ENCODE data around the gene TMEM235. TPM values are rescaled to one million over a fixed set of nuclear protein-coding genes. Genes with fewer than 3 reads are reported as not detected.

Gene TMEM235
- polyA plus RNA-seq, 1 experiment: not detected

DNA sequence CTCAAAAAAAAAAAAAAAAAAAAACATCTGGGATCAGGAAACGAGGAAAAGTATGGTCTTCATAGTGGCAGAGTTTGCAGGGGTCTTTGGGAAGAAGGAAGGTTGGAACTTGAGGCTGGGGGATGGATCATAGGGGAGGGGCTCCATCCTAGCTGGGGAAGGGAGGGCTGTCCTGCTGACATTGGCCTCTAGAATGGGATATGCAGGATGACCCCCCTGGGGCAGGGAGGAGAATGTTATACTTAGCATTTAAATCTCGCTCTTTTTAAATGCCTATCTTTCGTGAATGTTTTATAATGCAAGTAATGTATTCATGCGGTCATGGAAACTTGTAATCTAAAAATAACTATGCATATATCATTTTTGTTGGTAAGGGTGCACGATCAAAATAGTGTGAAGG, 33.2 kb downstream of the TMEM235 start:
- Histone ChIP-seq H3K27me3 (ENCODE audit: control insufficient read depth, insufficient read depth, low read length) (peaks cover 12% of the 10 kb centered on the region), H3K27ac (ENCODE audit: low read depth, low read length) (no peak overlapping the region), H3K9me3 (ENCODE audit: control insufficient read depth, insufficient read depth, low read length) (no peaks in the 10 kb centered on the region), H3K4me3 (ENCODE audit: low read depth, low read length) (no peak overlapping the region)
- DNase-seq (ENCODE audit: low read depth, low spot score): no peak
- ChIA-PET POLR2A (no interaction called here), CTCF (no interaction called here)
- TF ChIP-seq CTCF (IDR thresholded peaks at IDR 0.05; ENCODE audit: low read depth, low read length): no peak

GRCh38 chr17:78265121-78265520, 33.7 kb downstream of the TMEM235 start:
- Histone ChIP-seq H3K9me3 (ENCODE audit: control insufficient read depth, insufficient read depth, low read length) (no peaks in the 10 kb centered on the region), H3K27ac (ENCODE audit: low read depth, low read length) (no peak overlapping the region), H3K4me3 (ENCODE audit: low read depth, low read length) (no peak overlapping the region), H3K27me3 (ENCODE audit: control insufficient read depth, insufficient read depth, low read length) (peaks cover 17% of the 10 kb centered on the region)
- ChIA-PET POLR2A (no interaction called here), CTCF (no interaction called here)
- TF ChIP-seq CTCF (IDR thresholded peaks at IDR 0.05; ENCODE audit: low read depth, low read length): no peak
- DNase-seq (ENCODE audit: low read depth, low spot score): no peak

- DNase-seq (ENCODE audit: low read depth, low spot score): no peak
- no peak for TF ChIP-seq CTCF (IDR thresholded peaks at IDR 0.05; ENCODE audit: low read depth, low read length)
- Histone ChIP-seq H3K4me3 (ENCODE audit: low read depth, low read length) (no peak overlapping the region), H3K9me3 (ENCODE audit: control insufficient read depth, insufficient read depth, low read length) (no peaks in the 10 kb centered on the region), H3K27me3 (ENCODE audit: control insufficient read depth, insufficient read depth, low read length) (peaks cover 20% of the 10 kb centered on the region), H3K27ac (ENCODE audit: low read depth, low read length) (no peak overlapping the region)
- ChIA-PET POLR2A (no interaction called here), CTCF (interaction anchor here (1.2 kb wide), 1 partner anchor 16 kb away, joined by 3 read pairs; no protein-coding TSS in a partner anchor)
These were observed 34.8 kb downstream of the TMEM235 start for GRCh38 chr17:78266231-78266631.

GRCh38 chr17:78266771-78267170, 35.3 kb downstream of the TMEM235 start:
- DNase-seq (ENCODE audit: low read depth, low spot score): no peak
- TF ChIP-seq CTCF (IDR thresholded peaks at IDR 0.05; ENCODE audit: low read depth, low read length): no peak
- CTCF ChIA-PET: interaction anchor here (1.2 kb wide), 1 partner anchor 17 kb away, joined by 3 read pairs; no protein-coding TSS in a partner anchor
- Histone ChIP-seq H3K27ac (ENCODE audit: low read depth, low read length) (no peak overlapping the region), H3K27me3 (ENCODE audit: control insufficient read depth, insufficient read depth, low read length) (peaks cover 25% of the 10 kb centered on the region), H3K9me3 (ENCODE audit: control insufficient read depth, insufficient read depth, low read length) (no peaks in the 10 kb centered on the region), H3K4me3 (ENCODE audit: low read depth, low read length) (no peak overlapping the region)
- POLR2A ChIA-PET: no interaction called here

DNA sequence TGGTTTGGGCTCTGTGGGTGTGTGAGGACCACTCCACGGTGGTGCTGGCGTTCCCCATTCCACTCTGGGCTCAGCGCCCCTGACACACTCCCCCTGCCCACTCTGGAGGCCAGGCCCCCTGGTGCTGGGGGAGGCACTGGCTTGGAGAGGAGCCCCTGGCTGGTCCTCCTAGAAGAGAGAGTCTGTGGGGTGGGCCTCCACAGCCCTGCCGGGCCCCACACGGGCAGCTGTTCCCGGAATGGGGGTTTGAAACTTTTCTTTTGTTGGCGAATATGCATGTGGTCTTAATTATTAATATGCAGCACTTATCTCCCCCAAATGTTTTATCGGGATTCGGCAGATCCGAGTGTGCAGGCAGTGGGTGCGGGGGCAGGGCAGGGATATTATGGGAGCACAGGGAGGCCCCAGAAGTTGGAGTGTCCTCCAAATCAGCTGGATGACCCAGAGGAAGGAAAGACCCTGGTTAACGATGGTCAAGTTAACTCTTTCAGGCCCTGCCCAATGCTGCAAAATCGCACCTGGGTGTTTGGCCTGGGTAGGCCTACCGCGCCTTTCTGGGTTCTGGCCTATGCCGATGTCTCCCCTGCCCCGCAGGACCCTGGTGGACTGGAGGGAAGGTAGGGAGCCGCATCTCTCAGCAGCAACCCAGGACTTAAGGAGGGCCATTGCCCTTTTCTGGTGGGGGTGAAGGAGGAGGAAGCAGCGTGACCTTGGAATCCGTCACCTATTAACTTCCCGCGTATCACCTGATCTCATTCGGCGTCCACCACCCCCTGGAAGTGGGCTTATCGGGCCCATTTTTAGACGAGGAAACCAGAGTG, 36.0 kb downstream of the TMEM235 start:
- no peak for DNase-seq (ENCODE audit: low read depth, low spot score)
- Histone ChIP-seq H3K27me3 (ENCODE audit: control insufficient read depth, insufficient read depth, low read length) (peaks cover 31% of the 10 kb centered on the region), H3K4me3 (ENCODE audit: low read depth, low read length) (no peak overlapping the region), H3K27ac (ENCODE audit: low read depth, low read length) (no peak overlapping the region), H3K9me3 (ENCODE audit: control insufficient read depth, insufficient read depth, low read length) (no peaks in the 10 kb centered on the region)
- TF ChIP-seq CTCF (IDR thresholded peaks at IDR 0.05; ENCODE audit: low read depth, low read length): no peak
- ChIA-PET CTCF (interaction anchor here (1.2 kb wide), 1 partner anchor 17 kb away, joined by 3 read pairs; no protein-coding TSS in a partner anchor), POLR2A (no interaction called here)

All from AG04450 (cell line).